Measurements from ENCODE around the gene PLLP.

- TF ChIP-seq POLR2A (IDR thresholded peaks at IDR 0.05; ENCODE audit: low read depth, low read length) (no peak), CTCF (IDR thresholded peaks at IDR 0.05 in 2 of 3, conservative IDR thresholded peaks at IDR 0.05 in 1 of 3; ENCODE audit: control insufficient read depth in 2 of 3, extremely low read depth in 1 of 3, insufficient read depth in 1 of 3, low read depth in 3 of 3, low read length in 3 of 3) (no peak), SIN3A (IDR thresholded peaks at IDR 0.05; ENCODE audit: low read depth, low read length) (no peak), MEF2A (IDR thresholded peaks at IDR 0.05; ENCODE audit: insufficient read depth, low read depth, low read length) (no peak), RFX5 (IDR thresholded peaks at IDR 0.05; ENCODE audit: low read depth, low read length) (no peak), NR2C2 (IDR thresholded peaks at IDR 0.05; ENCODE audit: borderline replicate concordance, control insufficient read depth, insufficient read length, low read depth) (no peak), SPI1 (IDR thresholded peaks at IDR 0.05; ENCODE audit: borderline replicate concordance, insufficient read depth, low read depth, low read length) (no peak)
Measured at GRCh38 chr16:57268804-57269800, 15.4 kb downstream of the PLLP start.
